ENCODE results near the gene MX1.

MX1 gene

GRCh38 chr21:41494242-41494641 is 68.2 kb downstream of the MX1 start:
- DNase-seq = no peak

- no peak for DNase-seq
Measured at GRCh38 chr21:41497008-41497407, 71.0 kb downstream of the MX1 start.

- DNase-seq = no peak
Measured at GRCh38 chr21:41497788-41498187, 71.7 kb downstream of the MX1 start.

GRCh38 chr21:41499920-41500319 is 73.9 kb downstream of the MX1 start:
- DNase-seq = no peak

- no peak for DNase-seq
Measured at GRCh38 chr21:41500363-41500762, 74.3 kb downstream of the MX1 start.

GRCh38 chr21:41500931-41501381 is 74.9 kb downstream of the MX1 start:
- DNase-seq = no peak

- no peak for DNase-seq
Measured at GRCh38 chr21:41501919-41502318, 75.9 kb downstream of the MX1 start.

GRCh38 chr21:41503331-41503730 is 77.3 kb downstream of the MX1 start:
- no peak for DNase-seq

- DNase-seq = no peak
Measured at GRCh38 chr21:41504030-41504429, 78.0 kb downstream of the MX1 start.

- DNase-seq = no peak
Measured at GRCh38 chr21:41506005-41506594, 80.1 kb downstream of the MX1 start.

GRCh38 chr21:41506611-41507520 is 80.8 kb downstream of the MX1 start:
- no peak for DNase-seq

GRCh38 chr21:41507521-41508414 is 81.7 kb downstream of the MX1 start, which contains the start of gene TMPRSS2:
TMPRSS2 (minus strand) TSS chr21:41508158; CDS start chr21:41498133, 10,025 bp downstream.
- DNase-seq = no peak

GRCh38 chr21:41508415-41509144 is 82.5 kb downstream of the MX1 start:
- DNase-seq = no peak
